Panc1 (cell line): ENCODE results near the gene PRSS22. TPM values are rescaled to one million over a fixed set of nuclear protein-coding genes. Genes with fewer than 3 reads are reported as not detected.

Source experiments
- ATAC-seq: fragments of 200-7000 bp; cut with Tn5 transposase; 2 replicates; pipeline ENCODE4 v1.9.1; 2020; ENCODE audit warnings: mild to moderate bottlenecking, moderate library complexity
- BruUV-seq: library from RNA; stranded (reverse); fragments of 400-500 nt; replicated peaks from 2 replicates; lab custom pipeline; 2021; lab: Mats Ljungman, UMichigan
- CTCF ChIA-PET: fragments of 300-600 bp; sonication (Branson Sonifier 250); formaldehyde crosslinking; loops from one replicate; lab custom pipeline; 2022; ENCODE audit warnings: antibody characterized with exemption; lab: Charles Lee
- POLR2A ChIA-PET: fragments of 300-600 bp; sonication (Branson Sonifier 250); formaldehyde crosslinking; loops from one replicate; lab custom pipeline; 2022; ENCODE audit warnings: antibody characterized with exemption; lab: Charles Lee
- DNase-seq: peaks from one replicate; pipeline ENCODE4 v3.0.0-alpha.2; 2010; ENCODE audit warnings: low read depth, low spot score
- H3K27ac ChIP-seq: 2 replicates; pipeline ENCODE4 v1.5.1; 2011; ENCODE audit warnings: mild to moderate bottlenecking, low read length, inconsistent platforms
- H3K27me3 ChIP-seq: fragments of 200-500 bp; sonication (Bioruptor generic); 2 replicates; pipeline ENCODE4 v1.6.0; 2014; ENCODE audit warnings: low read length, inconsistent platforms; ENCODE audit not compliant: control insufficient read depth, insufficient read depth
- H3K36me3 ChIP-seq: fragments of 200-500 bp; sonication (Bioruptor generic); 2 replicates; pipeline ENCODE4 v1.5.1; 2014; ENCODE audit warnings: inconsistent platforms, mild to moderate bottlenecking, low read length, moderate library complexity; ENCODE audit not compliant: control insufficient read depth, insufficient read depth
- H3K4me1 ChIP-seq: 2 replicates; pipeline ENCODE4 v1.5.1; 2011; ENCODE audit warnings: inconsistent platforms, mild to moderate bottlenecking, low read length, moderate library complexity; ENCODE audit not compliant: control insufficient read depth, insufficient read depth
- H3K4me3 ChIP-seq, 2 experiments: 2 replicates each; pipeline ENCODE4 v1.5.1; 2011 to 2012; ENCODE audit warnings: low read depth in 2 of 2, low read length in 2 of 2, mild to moderate bottlenecking in 2 of 2, inconsistent platforms in 1 of 2, moderate library complexity in 1 of 2
- H3K9me3 ChIP-seq: fragments of 200-500 bp; sonication (Bioruptor generic); 2 replicates; pipeline ENCODE4 v1.5.1; 2014; ENCODE audit warnings: low read depth, mild to moderate bottlenecking, inconsistent platforms, low read length, moderate library complexity; ENCODE audit not compliant: control insufficient read depth, insufficient read depth
- CTCF ChIP-seq: fragments of 450-650 bp; IDR thresholded peaks from 2 replicates; pipeline ENCODE4 v1.5.1; 2017; ENCODE audit warnings: mild to moderate bottlenecking
- POLR2AphosphoS5 ChIP-seq: IDR thresholded peaks from 2 replicates; pipeline ENCODE4 v1.6.1; 2012; ENCODE audit warnings: mild to moderate bottlenecking, low read depth, low read length, moderate library complexity
- SIN3A ChIP-seq: IDR thresholded peaks from 2 replicates; pipeline ENCODE4 v1.6.1; 2012; ENCODE audit warnings: low read depth, mild to moderate bottlenecking, low read length, moderate library complexity, borderline replicate concordance; ENCODE audit not compliant: insufficient read depth
- TCF7L2 ChIP-seq: IDR thresholded peaks from 2 replicates; pipeline ENCODE4 v1.6.1; 2011; ENCODE audit warnings: mild to moderate bottlenecking, low read depth, low read length, inconsistent platforms
- in situ Hi-C: cut with HindIII; loops from 2 replicates; pipeline ENCODE4 v1.10.0; 2016; ENCODE audit warnings: low sequenced_read_pairs, low pct_unique_long_range_greater_than_20kb
- intact Hi-C: fragments of 100-400 bp; cut with micrococcal nuclease; formaldehyde crosslinking; loops from one replicate; pipeline ENCODE4 v1.10.0; 2022; ENCODE audit not compliant: unreplicated experiment
- total RNA-seq: library from RNA; stranded (reverse); gene quantifications from one replicate; pipeline ENCODE4 v1.2.1, GENCODE V29; 2021; ENCODE audit not compliant: unreplicated experiment
- TF ChIP-seq, protein P1 (sequence below), 2 experiments: IDR thresholded peaks; 2 replicates each; pipeline ENCODE4 v1.6.1; 2011 to 2012; ENCODE audit warnings: low read depth in 2 of 2, control low read depth in 1 of 2, low read length in 1 of 2, mild to moderate bottlenecking in 1 of 2, moderate library complexity in 1 of 2; ENCODE audit not compliant: insufficient read depth in 1 of 2

Gene PRSS22
- total RNA-seq, 1 experiment from 2014 or later, result 23.9 TPM

DNA sequence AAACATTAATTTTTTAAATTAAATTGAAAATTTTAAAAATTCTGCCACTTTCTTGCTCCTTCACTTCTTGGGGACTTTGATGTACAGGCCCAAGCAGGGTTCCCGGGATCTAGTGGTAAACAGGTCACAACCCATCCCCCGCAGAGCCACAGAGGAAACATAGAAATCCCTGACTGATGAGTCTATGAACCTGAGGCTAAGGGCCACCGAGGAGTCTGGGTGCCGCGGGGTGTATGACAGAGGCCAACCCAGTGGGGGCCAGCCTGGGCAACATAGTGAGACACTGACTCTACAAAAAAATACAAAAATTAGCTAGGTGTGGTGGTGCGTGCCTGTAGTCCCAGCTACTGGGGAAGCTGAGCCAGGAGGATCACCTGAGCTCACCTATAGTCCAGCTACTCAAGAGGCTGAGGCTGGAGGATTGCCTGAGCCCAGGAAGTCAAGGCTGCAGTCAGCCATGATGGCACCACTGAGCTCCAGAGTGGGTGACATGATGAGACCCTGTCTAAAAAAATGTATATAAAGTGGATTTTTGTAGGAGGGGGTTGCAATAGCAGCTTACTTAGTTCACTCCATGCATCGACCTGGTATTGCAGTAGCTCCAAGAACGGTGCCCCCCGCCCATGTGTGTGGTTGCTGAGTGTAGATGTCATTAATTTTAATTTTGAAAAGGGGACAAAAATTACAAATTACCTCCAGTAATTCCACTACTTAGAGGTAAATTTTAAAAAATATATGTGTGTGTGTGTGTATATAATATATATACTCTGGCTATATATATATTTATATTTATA is 44.6 kb upstream of the PRSS22 start:
- DNase-seq, result no peak
- ChIA-PET CTCF (no interaction called here), POLR2A (no interaction called here)
- TF ChIP-seq TCF7L2 (no peak), CTCF (no peak), SIN3A (no peak), POLR2AphosphoS5 (no peak)
- TF ChIP-seq, protein P1, sequence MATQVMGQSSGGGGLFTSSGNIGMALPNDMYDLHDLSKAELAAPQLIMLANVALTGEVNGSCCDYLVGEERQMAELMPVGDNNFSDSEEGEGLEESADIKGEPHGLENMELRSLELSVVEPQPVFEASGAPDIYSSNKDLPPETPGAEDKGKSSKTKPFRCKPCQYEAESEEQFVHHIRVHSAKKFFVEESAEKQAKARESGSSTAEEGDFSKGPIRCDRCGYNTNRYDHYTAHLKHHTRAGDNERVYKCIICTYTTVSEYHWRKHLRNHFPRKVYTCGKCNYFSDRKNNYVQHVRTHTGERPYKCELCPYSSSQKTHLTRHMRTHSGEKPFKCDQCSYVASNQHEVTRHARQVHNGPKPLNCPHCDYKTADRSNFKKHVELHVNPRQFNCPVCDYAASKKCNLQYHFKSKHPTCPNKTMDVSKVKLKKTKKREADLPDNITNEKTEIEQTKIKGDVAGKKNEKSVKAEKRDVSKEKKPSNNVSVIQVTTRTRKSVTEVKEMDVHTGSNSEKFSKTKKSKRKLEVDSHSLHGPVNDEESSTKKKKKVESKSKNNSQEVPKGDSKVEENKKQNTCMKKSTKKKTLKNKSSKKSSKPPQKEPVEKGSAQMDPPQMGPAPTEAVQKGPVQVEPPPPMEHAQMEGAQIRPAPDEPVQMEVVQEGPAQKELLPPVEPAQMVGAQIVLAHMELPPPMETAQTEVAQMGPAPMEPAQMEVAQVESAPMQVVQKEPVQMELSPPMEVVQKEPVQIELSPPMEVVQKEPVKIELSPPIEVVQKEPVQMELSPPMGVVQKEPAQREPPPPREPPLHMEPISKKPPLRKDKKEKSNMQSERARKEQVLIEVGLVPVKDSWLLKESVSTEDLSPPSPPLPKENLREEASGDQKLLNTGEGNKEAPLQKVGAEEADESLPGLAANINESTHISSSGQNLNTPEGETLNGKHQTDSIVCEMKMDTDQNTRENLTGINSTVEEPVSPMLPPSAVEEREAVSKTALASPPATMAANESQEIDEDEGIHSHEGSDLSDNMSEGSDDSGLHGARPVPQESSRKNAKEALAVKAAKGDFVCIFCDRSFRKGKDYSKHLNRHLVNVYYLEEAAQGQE (IDR thresholded peaks at IDR 0.05; ENCODE audit: insufficient read depth in 1 of 2, low read depth in 2 of 2, low read length in 1 of 2), result no peak
- H3K4me3 ChIP-seq, result no peak overlapping the region
- BruUV-seq, result no TSS peak
- H3K27ac ChIP-seq, result no peak overlapping the region
- ATAC-seq, result no peak
- no peaks in the 10 kb centered on the region for H3K9me3 ChIP-seq
- H3K36me3 ChIP-seq, result no peaks in the 10 kb centered on the region
- H3K27me3 ChIP-seq, result no peaks in the 10 kb centered on the region
- peaks cover 6% of the 10 kb centered on the region for H3K4me1 ChIP-seq
- intact Hi-C loops (no loop called here), in situ Hi-C loops (no loop called here)

DNA sequence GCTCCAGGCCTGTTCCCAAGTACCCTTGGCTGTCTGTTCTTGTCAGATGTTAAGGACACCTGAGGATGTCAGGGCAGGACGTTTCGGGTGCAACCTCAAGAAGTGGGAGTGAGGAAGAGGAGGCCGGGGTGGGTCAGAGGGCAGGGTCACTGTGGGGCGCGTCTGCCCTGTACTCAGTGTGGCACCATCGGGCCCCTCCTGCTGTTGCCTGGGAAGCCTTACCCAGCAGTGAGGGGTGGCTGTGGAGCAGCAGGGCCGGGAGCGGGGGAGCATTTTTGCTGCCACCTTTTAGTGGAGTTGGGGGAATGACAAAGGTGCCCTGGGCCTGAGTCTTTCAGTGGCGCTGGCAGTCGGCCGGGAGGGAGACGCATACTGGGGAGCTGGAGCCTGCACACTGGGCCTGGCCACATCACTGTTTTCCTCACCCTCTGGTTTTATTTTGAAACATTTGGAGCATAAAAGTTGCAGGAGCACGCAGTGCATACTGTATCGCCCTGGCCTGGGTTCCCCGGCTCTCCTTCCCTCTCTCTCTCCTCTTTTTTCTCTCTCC is 42.6 kb upstream of the PRSS22 start:
- Histone ChIP-seq H3K27me3 (no peaks in the 10 kb centered on the region), H3K36me3 (no peaks in the 10 kb centered on the region), H3K4me3 (no peak overlapping the region), H3K4me1 (peaks cover 6% of the 10 kb centered on the region; the same call in 1 of the 2 replicates), H3K27ac (no peak overlapping the region), H3K9me3 (no peaks in the 10 kb centered on the region)
- no TSS peak for BruUV-seq
- TF ChIP-seq TCF7L2 (no peak), CTCF (no peak), SIN3A (no peak), POLR2AphosphoS5 (no peak)
- TF ChIP-seq, protein P1 (IDR thresholded peaks at IDR 0.05; ENCODE audit: insufficient read depth in 1 of 2, low read depth in 2 of 2, low read length in 1 of 2), result no peak
- ATAC-seq (no peak), DNase-seq (no peak)
- in situ Hi-C loops, result no loop called here
- POLR2A ChIA-PET, result no interaction called here
- intact Hi-C loops, result no loop called here
- CTCF ChIA-PET, result no interaction called here
